Measurements from ENCODE around the gene PSMC2.

PSMC2 gene

DNA sequence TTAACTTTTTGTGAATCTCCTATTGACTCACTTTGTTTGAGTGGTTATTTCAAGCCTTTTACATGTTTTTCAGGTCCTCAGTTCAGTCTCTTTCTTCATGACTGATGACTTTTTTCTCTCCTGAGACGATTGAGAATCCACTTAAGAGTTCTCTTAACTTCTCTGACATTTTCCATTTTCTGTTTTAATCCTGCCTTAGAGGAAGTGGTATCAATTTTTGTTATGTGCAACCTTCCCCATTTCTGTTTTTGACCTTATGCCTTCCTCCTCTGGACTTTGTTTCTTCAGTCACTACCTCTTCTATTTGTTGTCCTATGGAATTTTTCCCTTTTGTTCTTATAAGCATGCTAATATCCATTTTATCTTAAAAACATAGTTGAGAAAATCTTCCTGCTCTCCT is 2.4 kb downstream of the PSMC2 start:
- Histone ChIP-seq H3K36me3 (replicated peaks; ENCODE audit: insufficient read depth, low read length) (0 out of 2 replicates have a peak, but pooled peaks cover 8% of the 10 kb centered on the region), H3K4me3 (ENCODE audit: low read length) (peak overlapping the region; percentile 96), H2AFZ (ENCODE audit: low read length) (no peak overlapping the region), H3K9me3 (replicated peaks; ENCODE audit: insufficient read depth, low read length) (no peaks in the 10 kb centered on the region), H3K79me2 (ENCODE audit: low read length) (peaks cover 83% of the 10 kb centered on the region), H3K27ac (ENCODE audit: low read length) (no peak overlapping the region), H3K27me3 (replicated peaks; ENCODE audit: insufficient read depth, low read length) (no peaks in the 10 kb centered on the region), H3K4me2 (ENCODE audit: low read depth, low read length) (peak overlapping the region; percentile 92; the same call in 1 of the 2 replicates), H4K20me1 (ENCODE audit: insufficient read depth, low read length) (peaks cover 23% of the 10 kb centered on the region), H3F3A (ENCODE audit: insufficient read depth, low read length) (peaks cover 21% of the 10 kb centered on the region), H3K4me1 (ENCODE audit: low read length) (peaks cover 21% of the 10 kb centered on the region), H3K9ac (ENCODE audit: low read length) (no peak overlapping the region), H3K9me2 (replicated peaks; ENCODE audit: insufficient read depth, low read length) (no peaks in the 10 kb centered on the region)
- peak; percentile 10 for DNase-seq
- TF ChIP-seq EZH2phosphoT487 (IDR thresholded peaks at IDR 0.05; ENCODE audit: low read length) (no peak), EZH2 (optimal IDR thresholded peaks at IDR 0.05; ENCODE audit: low read depth, low read length) (no peak)
- TF ChIP-seq, protein P1, sequence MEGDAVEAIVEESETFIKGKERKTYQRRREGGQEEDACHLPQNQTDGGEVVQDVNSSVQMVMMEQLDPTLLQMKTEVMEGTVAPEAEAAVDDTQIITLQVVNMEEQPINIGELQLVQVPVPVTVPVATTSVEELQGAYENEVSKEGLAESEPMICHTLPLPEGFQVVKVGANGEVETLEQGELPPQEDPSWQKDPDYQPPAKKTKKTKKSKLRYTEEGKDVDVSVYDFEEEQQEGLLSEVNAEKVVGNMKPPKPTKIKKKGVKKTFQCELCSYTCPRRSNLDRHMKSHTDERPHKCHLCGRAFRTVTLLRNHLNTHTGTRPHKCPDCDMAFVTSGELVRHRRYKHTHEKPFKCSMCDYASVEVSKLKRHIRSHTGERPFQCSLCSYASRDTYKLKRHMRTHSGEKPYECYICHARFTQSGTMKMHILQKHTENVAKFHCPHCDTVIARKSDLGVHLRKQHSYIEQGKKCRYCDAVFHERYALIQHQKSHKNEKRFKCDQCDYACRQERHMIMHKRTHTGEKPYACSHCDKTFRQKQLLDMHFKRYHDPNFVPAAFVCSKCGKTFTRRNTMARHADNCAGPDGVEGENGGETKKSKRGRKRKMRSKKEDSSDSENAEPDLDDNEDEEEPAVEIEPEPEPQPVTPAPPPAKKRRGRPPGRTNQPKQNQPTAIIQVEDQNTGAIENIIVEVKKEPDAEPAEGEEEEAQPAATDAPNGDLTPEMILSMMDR (IDR thresholded peaks at IDR 0.05; ENCODE audit: low read length): no peak

DNA sequence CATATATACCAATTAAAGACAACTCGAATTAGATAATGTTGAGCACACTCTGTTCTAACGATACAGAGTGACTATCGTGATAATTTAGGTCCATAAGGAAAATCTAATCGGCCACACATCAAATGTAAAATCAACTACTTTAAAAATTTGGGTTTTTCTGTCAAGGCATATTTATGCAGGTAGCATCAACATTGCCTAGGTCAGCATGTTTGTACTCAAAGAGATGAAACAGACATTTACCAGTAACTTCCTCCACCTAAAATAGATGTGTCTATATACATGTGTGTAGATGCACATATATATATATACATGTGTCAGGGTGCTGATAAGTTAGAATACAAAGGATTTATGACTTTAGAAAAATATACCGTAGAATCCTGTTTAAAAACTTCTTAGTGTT is 22.0 kb downstream of the PSMC2 start:
- H3K27me3 ChIP-seq (replicated peaks; ENCODE audit: insufficient read depth, low read length): no peaks in the 10 kb centered on the region
- no peak for TF ChIP-seq EZH2 (optimal IDR thresholded peaks at IDR 0.05; ENCODE audit: low read depth, low read length)
- no peaks in the 10 kb centered on the region for H3K9me3 ChIP-seq (replicated peaks; ENCODE audit: insufficient read depth, low read length)
- H4K20me1 ChIP-seq (ENCODE audit: insufficient read depth, low read length): no peaks in the 10 kb centered on the region
- H2AFZ ChIP-seq (ENCODE audit: low read length): no peak overlapping the region
- no peaks in the 10 kb centered on the region for H3K9me2 ChIP-seq (replicated peaks; ENCODE audit: insufficient read depth, low read length)
- H3K79me2 ChIP-seq (ENCODE audit: low read length): no peaks in the 10 kb centered on the region
- H3K36me3 ChIP-seq (replicated peaks; ENCODE audit: insufficient read depth, low read length): peaks cover 21% of the 10 kb centered on the region
- no peaks in the 10 kb centered on the region for H3K4me1 ChIP-seq (ENCODE audit: low read length)
- H3K4me2 ChIP-seq (ENCODE audit: low read depth, low read length): no peak overlapping the region
- no peak overlapping the region for H3K27ac ChIP-seq (ENCODE audit: low read length)
- DNase-seq: no peak
- H3K9ac ChIP-seq (ENCODE audit: low read length): no peak overlapping the region
- no peak overlapping the region for H3K4me3 ChIP-seq (ENCODE audit: low read length)
- no peaks in the 10 kb centered on the region for H3F3A ChIP-seq (ENCODE audit: insufficient read depth, low read length)

DNA sequence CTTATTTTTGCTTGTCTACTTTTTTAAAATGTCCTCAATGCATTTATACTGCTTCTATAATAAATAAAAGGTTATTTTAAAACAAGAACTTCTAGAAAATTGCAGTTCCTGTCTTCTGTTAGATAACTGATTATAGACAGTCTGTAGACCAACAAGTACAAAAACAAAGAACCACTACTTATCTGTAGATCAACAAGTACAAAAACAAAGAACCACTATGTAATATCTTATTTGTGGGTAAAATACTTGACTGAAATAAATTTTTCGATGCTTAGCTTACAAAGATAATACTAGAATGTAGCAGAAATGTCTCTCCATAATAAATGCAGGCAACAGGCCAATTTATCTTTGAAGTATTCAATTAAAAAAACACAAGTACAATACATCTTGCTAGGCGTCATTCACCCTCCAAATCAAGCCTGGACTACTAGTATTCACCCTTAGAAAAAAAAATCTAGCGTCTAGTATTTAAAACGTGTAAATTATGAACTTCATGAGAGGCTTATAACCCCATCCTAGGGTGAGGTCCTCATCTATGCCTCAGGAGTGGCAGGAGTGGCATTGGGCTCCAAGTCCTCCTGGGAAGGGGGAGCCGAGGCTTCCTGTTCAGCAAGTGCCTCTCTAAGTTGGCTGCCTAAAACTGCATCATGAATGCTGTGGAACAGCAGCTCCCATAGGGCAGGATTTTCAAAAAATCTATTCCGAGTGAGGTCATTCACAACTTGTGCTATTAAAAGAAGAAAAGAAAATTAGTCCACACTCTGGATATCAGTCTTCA is 26.6 kb downstream of the PSMC2 start:
- Histone ChIP-seq H3K9me3 (replicated peaks; ENCODE audit: insufficient read depth, low read length) (no peaks in the 10 kb centered on the region), H2AFZ (ENCODE audit: low read length) (no peak overlapping the region), H3K4me3 (ENCODE audit: low read length) (no peak overlapping the region), H3K4me1 (ENCODE audit: low read length) (no peaks in the 10 kb centered on the region), H4K20me1 (ENCODE audit: insufficient read depth, low read length) (no peaks in the 10 kb centered on the region), H3K36me3 (replicated peaks; ENCODE audit: insufficient read depth, low read length) (0 out of 2 replicates have a peak, but pooled peaks cover 4% of the 10 kb centered on the region), H3K27ac (ENCODE audit: low read length) (no peak overlapping the region), H3K9me2 (replicated peaks; ENCODE audit: insufficient read depth, low read length) (no peaks in the 10 kb centered on the region), H3K79me2 (ENCODE audit: low read length) (no peaks in the 10 kb centered on the region), H3K27me3 (replicated peaks; ENCODE audit: insufficient read depth, low read length) (no peaks in the 10 kb centered on the region), H3F3A (ENCODE audit: insufficient read depth, low read length) (no peaks in the 10 kb centered on the region), H3K4me2 (ENCODE audit: low read depth, low read length) (no peak overlapping the region), H3K9ac (ENCODE audit: low read length) (no peak overlapping the region)
- TF ChIP-seq EZH2 (optimal IDR thresholded peaks at IDR 0.05; ENCODE audit: low read depth, low read length) (no peak), EZH2phosphoT487 (IDR thresholded peaks at IDR 0.05; ENCODE audit: low read length) (no peak)
- TF ChIP-seq, protein P1 (IDR thresholded peaks at IDR 0.05; ENCODE audit: low read length): no peak
- no peak for DNase-seq

All from MM.1S (cell line).